DMS114 treated with DMSO at 0.1 percent for 48 hours (cell line): ENCODE results near the gene HS3ST4.
"Not testable (repeated sequence)": the region's sequence is repeated elsewhere in the genome, so short reads cannot be mapped to it uniquely, and the experiment has no call there.

Experiments used
- DNase-seq: peaks from one replicate; lab custom pipeline; 2025; ENCODE audit not compliant: unreplicated experiment; lab: John Stamatoyannopoulos, UW

The HS3ST4 gene

GRCh38 chr16:25978218-25978617 is 286.5 kb downstream of the HS3ST4 start:
- DNase-seq = no peak

GRCh38 chr16:25988084-25988483 is 296.3 kb downstream of the HS3ST4 start:
- no peak for DNase-seq

GRCh38 chr16:25988882-25989281 is 297.1 kb downstream of the HS3ST4 start:
- DNase-seq = no peak

DNA sequence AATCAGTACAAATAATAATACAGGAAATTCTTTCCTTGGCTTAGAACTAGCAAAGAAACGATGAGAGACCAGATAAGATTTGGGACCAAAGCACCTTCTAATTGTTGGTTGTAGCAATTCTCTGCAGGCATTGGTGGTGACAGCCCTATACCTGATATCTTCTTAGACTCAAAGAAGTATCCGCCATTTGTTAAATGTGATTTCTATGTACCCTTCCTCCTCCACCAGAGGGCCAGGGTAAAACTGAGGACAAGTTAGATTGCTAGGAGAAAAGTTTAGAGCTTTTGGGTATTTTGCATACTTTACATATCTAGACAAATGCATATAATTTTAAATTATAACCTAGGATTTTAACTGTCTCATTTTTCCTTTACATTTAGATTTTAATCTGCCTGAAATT is 304.3 kb downstream of the HS3ST4 start:
- DNase-seq = no peak

DNA sequence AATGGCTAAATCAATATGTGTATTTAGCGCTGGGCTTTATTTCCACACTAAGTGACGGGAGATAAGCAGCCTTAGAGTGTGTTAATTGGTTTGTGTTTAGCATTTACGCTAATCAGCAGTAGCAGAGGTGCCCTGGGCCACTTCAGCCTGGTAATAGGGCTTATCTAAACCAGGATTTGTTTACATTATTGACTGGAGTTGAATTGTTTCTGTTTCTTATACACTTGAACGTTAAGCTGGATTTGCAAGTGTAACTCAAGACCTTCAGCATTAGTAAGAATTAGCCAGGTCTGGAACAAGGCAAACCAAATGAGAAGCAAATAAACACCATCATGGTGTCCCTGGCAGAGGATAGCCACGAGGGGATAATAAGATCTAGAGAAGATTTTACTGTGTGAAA is 313.6 kb downstream of the HS3ST4 start:
- DNase-seq = no peak

GRCh38 chr16:26012376-26012775 is 320.6 kb downstream of the HS3ST4 start:
- DNase-seq = no peak

DNA sequence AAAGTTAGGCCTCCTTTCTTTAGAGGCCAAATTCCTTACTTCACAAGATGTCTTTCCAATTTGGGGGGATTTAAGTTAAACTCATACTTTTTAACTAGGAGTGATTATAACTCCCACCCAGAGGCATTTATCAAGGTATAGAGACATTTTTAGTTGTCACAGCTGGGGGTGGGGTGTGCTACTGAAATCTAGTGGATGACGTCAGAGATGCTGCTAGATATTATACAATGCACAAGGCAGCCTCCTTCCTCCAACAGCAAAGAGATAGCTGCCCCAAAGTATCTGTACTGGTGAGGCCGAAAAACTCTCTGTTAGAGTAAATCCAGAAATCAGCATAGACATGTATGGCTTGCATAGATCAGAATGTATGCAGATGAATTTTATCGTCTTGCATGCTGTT is 324.0 kb downstream of the HS3ST4 start:
- DNase-seq = no peak

GRCh38 chr16:26016989-26017388 is 325.2 kb downstream of the HS3ST4 start:
- no peak for DNase-seq

DNA sequence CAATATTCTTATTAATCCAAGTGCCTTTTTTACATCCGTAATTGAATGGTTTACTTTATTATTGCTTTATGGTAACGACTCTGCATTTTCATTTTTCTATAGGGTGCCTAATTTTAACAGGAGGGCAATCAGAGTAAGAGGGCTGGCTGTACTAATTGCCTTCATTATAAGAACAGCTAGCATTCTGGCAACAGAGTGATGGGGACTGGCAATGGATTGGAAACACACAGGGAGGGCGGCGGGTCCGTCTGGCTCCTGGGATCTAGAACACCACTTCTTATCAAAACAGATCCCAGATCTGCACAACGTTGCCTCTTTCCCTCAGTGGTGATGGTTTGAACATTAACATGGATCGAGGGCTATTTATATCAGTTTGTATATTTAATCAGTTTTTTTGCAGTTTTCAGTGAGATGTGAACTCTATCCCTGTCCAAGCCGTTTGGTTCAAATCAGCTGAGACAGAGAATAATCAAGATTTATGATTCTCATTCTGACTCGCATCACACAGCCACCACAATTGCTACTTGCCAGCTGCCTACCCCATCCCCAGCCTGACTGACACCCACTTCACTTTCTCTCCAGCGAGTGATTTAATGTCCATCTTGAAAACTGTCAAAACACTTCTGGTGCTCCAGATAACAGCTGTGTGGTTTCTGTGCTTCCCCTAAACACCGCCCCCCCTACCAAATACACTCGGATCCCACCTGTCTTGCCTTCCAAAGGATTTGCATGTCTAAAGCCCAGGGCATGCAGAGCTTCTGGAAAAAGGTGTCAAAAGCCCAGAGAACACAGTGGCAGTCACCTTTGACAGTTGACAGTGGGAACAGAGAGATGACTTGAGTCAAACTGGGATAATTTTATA is 327.9 kb downstream of the HS3ST4 start:
- no peak for DNase-seq

DNA sequence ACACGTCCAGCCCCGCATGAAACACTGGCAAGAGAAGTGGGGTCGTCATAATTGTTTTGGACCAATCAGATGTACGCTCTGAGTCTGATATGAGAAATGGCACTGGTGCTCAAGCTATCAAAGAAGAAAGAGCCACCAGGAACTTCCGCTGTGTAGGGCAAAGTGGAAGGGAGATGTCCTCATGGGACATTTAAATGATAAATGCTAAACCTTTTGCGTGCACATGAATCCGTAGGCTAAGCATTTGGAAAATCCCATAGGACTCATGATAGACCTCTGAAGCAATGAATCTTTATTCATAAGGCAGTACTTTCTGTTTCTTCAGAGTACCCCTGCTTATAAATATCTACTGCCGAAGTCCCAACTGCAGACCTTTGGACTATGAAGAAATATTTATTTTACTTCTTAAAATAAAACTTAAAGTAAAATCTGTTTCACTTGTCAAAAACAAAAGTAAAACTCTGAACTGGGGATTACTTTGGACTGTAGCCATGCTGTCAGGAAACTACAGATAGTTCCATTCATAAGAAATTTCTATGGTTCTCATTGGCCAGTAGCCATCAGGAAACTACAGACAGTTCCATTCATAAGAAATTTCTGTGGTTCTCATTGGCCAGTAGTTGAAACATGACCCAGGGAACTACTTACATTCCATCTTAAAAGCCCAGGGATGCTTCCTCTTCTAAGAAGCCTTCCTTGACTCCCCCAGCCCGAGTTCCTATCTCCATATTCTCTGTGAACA is 335.1 kb downstream of the HS3ST4 start:
- no peak for DNase-seq

- no peak for DNase-seq
Observed at GRCh38 chr16:26031286-26031685, 339.5 kb downstream of the HS3ST4 start.

DNA sequence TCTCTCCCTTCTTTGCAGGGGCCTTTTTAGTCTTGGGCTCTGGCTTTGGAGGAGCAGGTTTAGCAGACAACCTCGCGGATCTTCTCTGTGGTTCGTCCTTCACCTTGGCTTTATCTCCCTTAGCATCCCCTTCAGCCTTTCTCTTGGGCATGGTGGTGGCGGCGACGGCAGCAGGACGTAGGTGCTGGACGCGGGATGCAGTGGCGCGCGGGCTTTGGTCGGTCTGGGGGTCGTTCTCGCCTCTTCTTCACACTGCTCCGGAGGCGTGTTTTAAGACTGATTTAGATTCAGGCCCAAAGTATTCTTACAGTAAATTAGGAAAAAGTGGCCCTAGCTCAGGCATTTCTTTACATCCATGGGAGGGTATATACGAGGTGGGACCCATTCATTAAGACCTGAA is 340.9 kb downstream of the HS3ST4 start:
- DNase-seq = not testable (repeated sequence)

GRCh38 chr16:26041952-26042668 is 350.4 kb downstream of the HS3ST4 start:
- DNase-seq = no peak

DNA sequence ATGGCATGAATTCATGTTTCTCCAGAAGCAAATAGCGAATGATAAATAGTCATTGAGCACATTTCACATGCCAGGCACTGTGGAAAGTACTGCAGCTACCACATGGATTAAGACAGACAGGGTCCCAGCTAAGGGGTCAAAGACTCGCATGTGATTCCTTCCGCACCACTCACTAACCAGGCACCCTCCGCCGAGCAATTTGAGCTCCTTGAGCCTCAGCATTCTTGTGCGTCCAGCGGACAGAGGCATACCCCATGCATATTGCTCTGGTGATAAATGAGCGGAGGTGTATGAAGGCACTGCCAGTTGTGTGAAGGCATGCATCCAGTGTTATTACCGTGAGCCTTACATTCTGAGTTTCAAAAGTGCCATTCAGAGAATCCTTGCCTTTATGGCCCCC is 358.7 kb downstream of the HS3ST4 start:
- no peak for DNase-seq

GRCh38 chr16:26051063-26051462 is 359.3 kb downstream of the HS3ST4 start:
- DNase-seq = no peak

DNA sequence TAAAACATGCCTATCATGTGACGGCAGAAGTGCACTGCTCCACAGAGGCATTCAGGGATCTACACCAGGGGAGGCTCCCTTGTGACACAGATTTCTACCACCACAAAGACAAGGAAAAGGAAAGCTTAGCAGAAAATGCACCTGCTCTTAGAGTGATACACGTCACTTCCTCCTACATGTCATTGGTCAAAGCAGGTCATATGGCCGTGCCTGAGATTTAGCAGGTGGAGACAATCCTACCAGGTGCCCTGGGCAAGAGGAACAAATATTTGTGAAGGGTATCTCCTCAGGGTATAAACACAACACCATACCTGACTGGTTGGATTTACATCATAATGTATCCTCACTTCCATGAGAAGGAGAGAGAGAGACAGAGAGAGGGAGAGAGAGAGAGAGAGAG is 362.1 kb downstream of the HS3ST4 start:
- no peak for DNase-seq

DNA sequence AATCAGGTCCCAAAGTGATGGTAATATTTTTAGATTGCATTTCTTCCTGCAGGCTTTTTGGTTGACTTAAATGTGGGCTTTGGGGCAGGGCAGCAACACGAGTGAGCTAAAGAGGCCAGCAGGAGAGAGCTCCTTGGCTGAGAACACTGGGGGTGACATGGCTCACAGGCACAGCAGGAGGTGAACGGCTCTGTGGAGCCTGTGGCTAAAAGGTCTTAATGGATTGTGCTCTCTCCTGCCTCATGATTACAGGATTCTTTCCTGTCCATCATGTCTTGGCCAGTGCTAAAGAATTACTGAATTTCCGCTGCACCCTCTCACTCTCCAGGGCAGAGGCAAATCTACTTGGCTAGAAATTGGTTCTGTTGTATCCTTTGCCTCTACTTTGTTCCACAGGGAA is 366.6 kb downstream of the HS3ST4 start:
- no peak for DNase-seq

- no peak for DNase-seq
Observed at GRCh38 chr16:26070302-26071100, 378.7 kb downstream of the HS3ST4 start.

DNA sequence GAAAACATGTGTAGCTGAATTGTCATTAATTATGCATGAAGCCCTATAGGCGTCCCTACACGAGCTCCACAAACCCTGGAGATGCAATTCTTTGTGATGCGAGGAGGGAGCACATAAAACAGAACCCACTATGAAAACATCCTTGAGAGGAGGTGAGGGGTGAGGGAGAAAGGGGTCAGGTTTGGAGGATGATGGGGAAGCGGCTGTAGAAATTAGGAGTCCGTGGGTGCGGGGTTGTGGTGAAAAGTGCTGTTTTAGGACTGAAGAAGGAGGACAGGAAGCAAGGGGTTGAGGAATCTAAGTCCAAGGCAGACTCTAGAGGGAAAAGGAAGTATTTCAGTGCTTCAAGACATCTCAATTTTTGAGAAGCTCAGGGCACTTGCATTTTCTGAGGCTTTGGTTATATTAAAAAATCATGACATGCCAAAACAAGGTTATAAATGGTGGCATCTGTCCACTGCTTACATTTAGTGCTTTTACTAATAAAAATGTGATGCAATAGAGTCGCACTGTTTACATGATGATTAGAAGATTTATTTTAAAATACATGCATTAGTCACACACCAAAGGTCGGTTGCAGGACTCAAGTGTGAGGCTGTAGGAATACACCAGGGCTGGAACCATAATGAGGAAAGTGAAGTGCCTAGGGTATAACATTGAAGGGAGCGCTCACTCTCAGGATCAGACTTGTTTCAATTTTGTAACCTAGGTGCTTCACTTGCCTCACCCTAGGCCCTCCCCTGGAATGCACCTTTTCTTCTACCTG is 379.5 kb downstream of the HS3ST4 start:
- DNase-seq = no peak

DNA sequence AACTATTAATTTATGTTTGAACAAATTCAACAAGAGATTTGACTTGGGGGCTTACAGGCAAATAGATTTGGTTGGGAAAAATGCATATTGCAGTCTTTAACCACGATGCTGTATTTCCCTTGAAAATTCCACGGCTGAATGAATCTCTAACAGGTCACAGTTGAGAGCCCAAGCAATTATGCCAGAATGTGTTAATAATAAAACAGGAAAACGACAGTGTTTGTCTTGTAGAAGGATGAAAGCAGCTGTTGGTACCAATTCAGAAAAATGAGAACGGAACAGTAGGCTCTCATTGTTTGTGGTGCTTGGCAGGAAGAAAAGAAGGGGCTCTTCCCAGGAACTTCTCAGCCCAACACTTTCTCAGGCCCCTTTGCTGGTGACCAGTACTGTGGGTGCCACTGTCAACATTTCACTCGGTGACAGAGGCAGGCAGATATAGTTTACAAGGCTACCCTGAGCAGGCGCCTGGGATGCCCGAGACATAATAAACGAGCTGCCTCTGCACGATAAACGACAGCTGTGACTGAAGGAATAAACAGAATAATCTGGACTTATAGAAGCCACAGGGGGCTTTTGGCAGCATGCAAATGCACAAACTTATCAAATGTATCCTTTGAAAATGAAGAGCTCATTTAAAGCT is 387.1 kb downstream of the HS3ST4 start:
- DNase-seq = no peak
